Mucosa of stomach (tissue), 1 donor: Measurements from ENCODE around the gene LDLRAD4.

ENCODE experiments used
- H3K27me3 ChIP-seq: one replicate; pipeline ENCODE4 v1.7.0; 2013; ENCODE audit warnings: mild to moderate bottlenecking, low read length; ENCODE audit not compliant: control insufficient read depth, insufficient read depth
- H3K36me3 ChIP-seq: one replicate; pipeline ENCODE4 v1.7.0; 2013; ENCODE audit warnings: low read length; ENCODE audit not compliant: control insufficient read depth, insufficient read depth
- H3K4me1 ChIP-seq: one replicate; pipeline ENCODE4 v1.7.0; 2013; ENCODE audit warnings: mild to moderate bottlenecking, low read length; ENCODE audit not compliant: control insufficient read depth, insufficient read depth
- H3K4me3 ChIP-seq: one replicate; pipeline ENCODE4 v1.7.0; 2013; ENCODE audit warnings: low read length
- H3K9ac ChIP-seq: one replicate; pipeline ENCODE4 v1.7.0; 2013; ENCODE audit warnings: mild to moderate bottlenecking, low read length, moderate library complexity
- H3K9me3 ChIP-seq: one replicate; pipeline ENCODE4 v1.7.0; 2013; ENCODE audit warnings: mild to moderate bottlenecking, low read length, moderate library complexity; ENCODE audit not compliant: control insufficient read depth
- donor health status: Pancreatic carcinoma.

Gene LDLRAD4

DNA sequence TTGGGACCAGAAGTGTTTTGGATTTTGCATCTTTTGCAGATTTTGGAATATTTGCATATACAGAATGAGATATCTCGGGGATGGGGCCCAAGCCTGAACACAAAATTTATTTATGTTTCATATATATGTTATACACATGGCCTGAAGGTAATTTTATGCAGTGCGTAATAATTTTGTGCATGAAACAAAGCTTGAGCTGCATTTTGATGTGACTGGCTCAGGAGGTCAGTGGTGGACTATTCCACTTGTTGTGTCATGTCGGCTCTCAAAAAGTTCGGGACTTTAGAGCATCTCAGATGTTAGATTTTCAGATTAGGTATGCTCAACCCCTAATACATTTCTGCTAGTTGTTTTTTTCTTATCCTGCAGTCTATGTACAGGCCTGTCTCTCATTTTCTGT is 362.4 kb downstream of the LDLRAD4 start:
- Histone ChIP-seq H3K9me3 (no peaks in the 10 kb centered on the region), H3K4me3 (no peak overlapping the region), H3K36me3 (no peaks in the 10 kb centered on the region), H3K27me3 (no peaks in the 10 kb centered on the region), H3K9ac (no peak overlapping the region), H3K4me1 (peaks cover 4% of the 10 kb centered on the region)

DNA sequence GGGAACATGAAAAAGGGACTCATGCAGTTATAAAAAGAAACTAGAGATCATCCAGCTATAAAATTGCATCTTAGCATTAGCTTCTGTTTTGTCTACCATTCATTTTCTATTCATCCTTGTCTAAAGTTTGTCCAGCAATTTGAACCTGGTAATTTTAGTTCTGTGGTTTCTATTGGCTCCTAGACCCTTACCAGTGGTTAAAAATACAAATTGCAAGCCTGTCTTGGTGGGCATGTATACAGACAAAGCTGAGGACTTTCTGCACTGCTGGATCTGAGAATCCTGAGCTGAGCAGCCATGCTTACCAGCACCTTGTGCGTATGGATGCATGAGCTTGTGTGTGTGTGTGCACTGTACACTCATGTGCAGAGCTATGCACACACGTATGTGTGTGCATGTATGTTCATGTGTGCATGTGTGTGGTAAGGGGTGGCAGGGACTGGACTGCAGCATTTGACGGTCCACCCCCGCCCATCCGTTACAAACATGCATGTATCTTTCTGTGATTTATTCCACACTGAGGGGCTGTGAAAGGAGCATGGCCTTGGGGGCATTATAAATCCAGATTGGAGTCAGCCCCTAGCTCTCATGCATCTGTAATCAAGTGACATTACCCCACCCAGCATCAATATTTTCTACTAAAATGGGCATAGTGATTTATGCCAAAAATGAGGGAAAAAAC is 363.1 kb downstream of the LDLRAD4 start:
- no peaks in the 10 kb centered on the region for H3K36me3 ChIP-seq
- H3K9me3 ChIP-seq: no peaks in the 10 kb centered on the region
- no peak overlapping the region for H3K4me3 ChIP-seq
- peaks cover under 1% of the 10 kb centered on the region for H3K4me1 ChIP-seq
- no peaks in the 10 kb centered on the region for H3K27me3 ChIP-seq
- H3K9ac ChIP-seq: no peak overlapping the region

DNA sequence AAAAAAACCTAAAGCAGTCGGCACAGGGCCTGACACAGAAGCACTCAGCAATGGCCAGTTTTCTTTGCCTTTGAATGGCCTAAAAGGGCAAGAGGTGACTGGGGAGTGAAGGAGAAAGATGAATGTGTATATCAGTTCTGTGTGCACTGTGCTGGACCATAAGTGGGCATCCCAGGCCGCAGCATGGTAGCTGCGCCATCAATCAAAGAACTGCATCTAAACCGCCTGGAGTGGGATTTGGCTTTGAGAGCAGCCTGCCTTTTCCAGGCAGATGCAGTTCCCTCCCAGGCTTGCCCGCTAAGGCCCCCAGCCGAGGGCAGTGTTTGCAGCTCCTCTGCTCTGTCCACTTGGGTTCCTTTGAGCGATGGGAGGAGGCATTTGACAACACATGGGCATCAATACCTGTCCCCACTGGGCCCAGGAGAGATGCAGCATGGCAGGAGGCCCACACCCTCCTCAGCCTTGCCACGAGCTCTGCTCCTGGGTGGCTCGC is 363.7 kb downstream of the LDLRAD4 start:
- H3K27me3 ChIP-seq: no peaks in the 10 kb centered on the region
- H3K9ac ChIP-seq: no peak overlapping the region
- H3K4me3 ChIP-seq: no peak overlapping the region
- H3K36me3 ChIP-seq: no peaks in the 10 kb centered on the region
- no peaks in the 10 kb centered on the region for H3K9me3 ChIP-seq
- H3K4me1 ChIP-seq: no peaks in the 10 kb centered on the region

DNA sequence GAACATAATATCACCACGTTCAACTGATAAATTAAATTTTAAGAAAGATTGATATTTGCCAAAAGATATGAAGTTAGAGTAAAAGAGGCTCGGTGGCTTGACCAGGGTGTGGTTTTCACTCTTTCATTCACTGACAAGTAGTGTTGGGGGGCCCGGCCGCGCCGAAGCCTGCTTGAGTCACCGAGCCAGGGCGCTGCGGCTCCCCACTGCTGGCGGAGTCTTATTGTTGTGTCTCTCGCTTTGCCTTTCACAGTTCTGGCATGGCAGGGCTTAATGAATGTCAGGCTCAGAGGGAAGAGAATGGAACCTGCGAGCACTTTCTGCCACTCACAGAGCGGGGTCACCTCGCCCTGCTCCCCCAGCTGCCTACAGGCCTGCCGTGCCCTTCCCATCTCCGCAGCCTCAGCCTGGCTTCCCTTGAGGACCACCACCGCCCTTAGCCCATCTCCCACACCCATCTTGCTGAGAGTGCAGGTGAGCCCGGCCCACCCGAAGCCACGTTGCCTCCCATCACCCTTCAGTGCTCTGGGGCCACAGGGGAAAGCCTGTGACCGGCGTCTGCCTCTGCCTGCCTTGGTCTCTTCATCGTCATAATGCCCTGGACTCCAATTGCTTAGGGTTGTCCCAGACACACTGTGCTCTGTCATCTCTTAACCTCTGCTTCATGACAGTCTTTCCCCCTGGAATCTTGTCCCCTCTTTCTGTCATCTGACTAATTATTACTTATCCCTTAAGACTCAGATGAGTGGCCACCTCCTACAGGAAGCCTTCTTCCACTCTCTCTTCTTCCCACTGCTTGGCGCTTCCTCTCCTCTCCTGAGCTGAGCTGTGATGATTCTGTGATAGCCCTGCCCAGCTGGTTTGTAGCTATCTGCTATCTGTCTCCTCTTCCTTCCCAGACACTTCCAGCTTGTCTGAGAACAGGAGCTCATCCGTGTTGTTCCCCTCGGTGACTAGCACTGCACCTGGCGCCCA is 365.3 kb downstream of the LDLRAD4 start:
- H3K27me3 ChIP-seq: no peaks in the 10 kb centered on the region
- no peaks in the 10 kb centered on the region for H3K9me3 ChIP-seq
- no peak overlapping the region for H3K4me3 ChIP-seq
- H3K9ac ChIP-seq: no peak overlapping the region
- no peaks in the 10 kb centered on the region for H3K36me3 ChIP-seq
- H3K4me1 ChIP-seq: no peaks in the 10 kb centered on the region

DNA sequence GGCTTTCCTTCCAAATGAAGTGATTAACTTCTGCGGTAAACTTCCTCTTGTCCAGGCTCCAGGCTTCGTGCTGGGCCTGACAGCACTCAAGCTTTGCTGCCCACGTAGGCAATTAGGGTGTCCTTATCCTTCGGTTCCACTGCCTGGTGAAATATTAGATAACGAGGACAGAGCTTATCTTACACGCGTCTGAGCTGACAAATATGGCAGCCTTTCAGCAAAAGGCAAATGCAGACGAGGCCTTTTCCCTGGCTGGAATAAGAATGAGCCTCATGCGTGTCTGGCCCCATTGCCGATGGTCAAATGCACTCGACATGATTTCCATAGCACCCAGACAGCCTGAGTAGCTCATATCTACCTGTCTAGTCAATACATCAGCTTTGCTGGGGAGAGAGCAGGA is 366.3 kb downstream of the LDLRAD4 start:
- no peak overlapping the region for H3K4me3 ChIP-seq
- H3K9me3 ChIP-seq: no peaks in the 10 kb centered on the region
- H3K9ac ChIP-seq: no peak overlapping the region
- no peaks in the 10 kb centered on the region for H3K27me3 ChIP-seq
- H3K4me1 ChIP-seq: no peaks in the 10 kb centered on the region
- H3K36me3 ChIP-seq: no peaks in the 10 kb centered on the region

DNA sequence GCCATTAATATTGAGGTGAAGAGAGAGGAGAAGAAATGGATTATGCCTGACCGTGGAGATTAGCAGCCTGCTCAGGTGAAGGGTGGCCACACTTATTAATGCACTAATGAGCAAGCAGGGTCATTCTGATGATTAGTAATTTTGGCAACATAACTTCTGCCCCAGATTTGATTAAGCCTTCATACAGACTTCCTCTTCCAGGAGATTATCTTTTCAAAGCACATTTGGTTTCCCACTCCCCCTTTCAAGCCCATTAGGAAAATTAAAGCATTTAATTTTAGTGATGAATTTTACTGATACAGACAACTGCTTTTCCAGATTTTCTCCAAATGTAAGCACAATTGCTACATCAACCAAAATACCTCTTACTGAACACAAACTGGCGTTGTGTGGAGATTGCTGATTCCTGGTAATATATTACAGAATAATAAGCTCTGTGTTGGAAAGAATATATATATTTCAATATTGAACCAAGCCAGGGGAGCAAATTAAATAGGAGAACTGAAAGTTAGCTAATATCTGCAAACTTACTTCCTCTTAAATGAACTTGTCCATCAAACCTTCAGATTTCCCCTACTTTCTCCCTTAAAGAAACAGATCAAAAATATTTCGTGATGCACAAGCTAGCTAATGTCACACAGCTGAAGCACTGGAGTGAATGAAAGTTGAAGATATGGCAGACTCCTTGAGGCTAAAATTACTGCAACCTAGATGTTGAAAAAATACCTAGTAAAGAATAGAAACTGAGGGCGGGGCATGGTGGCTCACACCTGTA is 367.0 kb downstream of the LDLRAD4 start:
- no peaks in the 10 kb centered on the region for H3K4me1 ChIP-seq
- H3K9me3 ChIP-seq: no peaks in the 10 kb centered on the region
- no peak overlapping the region for H3K9ac ChIP-seq
- H3K27me3 ChIP-seq: no peaks in the 10 kb centered on the region
- no peak overlapping the region for H3K4me3 ChIP-seq
- no peaks in the 10 kb centered on the region for H3K36me3 ChIP-seq

DNA sequence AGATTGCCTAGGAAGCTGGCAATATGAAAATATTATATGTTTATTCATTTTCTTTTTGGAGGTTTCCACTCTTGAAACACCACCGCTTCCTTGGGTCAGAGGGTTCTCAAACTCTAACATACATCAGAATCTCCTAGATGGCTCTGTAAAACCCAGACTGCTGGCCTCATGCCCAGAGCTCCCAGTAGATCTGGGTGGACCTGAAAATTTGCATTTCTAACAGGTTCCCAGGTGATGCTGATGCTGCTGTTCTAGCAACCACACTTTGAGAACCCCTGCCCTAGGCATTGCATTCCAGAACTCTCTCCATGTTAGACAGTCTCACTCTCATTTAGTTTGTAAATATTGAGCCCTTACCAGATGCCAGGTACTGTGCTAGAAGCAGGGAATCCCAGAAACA is 368.4 kb downstream of the LDLRAD4 start:
- Histone ChIP-seq H3K9me3 (no peaks in the 10 kb centered on the region), H3K9ac (no peak overlapping the region), H3K27me3 (no peaks in the 10 kb centered on the region), H3K4me3 (no peak overlapping the region), H3K36me3 (no peaks in the 10 kb centered on the region), H3K4me1 (no peaks in the 10 kb centered on the region)

DNA sequence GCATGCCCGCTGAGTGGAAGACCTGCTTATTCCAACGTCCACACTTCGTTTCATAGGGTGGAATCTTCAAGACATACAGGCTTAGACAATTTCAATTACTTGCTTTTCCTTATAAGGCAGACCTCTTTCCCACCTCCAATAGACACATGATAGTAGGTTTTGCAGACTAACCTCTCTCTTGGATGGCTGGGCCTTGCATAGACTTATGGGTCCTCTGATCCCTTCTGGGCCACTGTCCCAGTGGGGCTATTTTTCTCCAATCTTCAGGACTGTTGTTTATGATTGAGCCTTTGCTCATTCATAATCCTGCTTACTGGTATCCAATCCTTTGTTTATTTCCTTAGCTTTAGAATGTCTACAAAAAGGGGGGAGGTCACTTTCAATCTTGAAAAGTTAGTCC is 368.9 kb downstream of the LDLRAD4 start:
- Histone ChIP-seq H3K27me3 (no peaks in the 10 kb centered on the region), H3K9me3 (no peaks in the 10 kb centered on the region), H3K4me3 (no peak overlapping the region), H3K9ac (no peak overlapping the region), H3K4me1 (no peaks in the 10 kb centered on the region), H3K36me3 (no peaks in the 10 kb centered on the region)

DNA sequence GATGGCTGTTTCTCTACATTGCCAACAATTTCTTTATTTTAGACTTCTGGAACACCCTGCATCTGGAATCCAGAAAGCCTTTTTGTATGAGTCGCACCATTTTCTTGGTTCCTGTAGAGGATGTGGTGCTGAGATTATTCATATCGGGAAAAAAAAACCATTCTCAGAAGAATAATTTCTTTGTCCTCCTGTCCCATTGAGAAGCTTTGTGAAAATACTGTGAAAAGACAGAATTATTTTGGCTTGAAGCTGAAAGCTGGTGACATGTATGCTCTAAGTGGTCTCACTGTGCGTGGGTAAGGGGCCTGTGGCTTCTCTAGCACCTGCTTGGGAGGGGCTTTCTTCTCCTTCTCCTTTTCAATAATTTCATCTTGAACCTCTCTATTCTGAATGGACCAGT is 369.4 kb downstream of the LDLRAD4 start:
- no peaks in the 10 kb centered on the region for H3K9me3 ChIP-seq
- H3K4me1 ChIP-seq: no peaks in the 10 kb centered on the region
- no peak overlapping the region for H3K9ac ChIP-seq
- no peaks in the 10 kb centered on the region for H3K27me3 ChIP-seq
- no peaks in the 10 kb centered on the region for H3K36me3 ChIP-seq
- no peak overlapping the region for H3K4me3 ChIP-seq

DNA sequence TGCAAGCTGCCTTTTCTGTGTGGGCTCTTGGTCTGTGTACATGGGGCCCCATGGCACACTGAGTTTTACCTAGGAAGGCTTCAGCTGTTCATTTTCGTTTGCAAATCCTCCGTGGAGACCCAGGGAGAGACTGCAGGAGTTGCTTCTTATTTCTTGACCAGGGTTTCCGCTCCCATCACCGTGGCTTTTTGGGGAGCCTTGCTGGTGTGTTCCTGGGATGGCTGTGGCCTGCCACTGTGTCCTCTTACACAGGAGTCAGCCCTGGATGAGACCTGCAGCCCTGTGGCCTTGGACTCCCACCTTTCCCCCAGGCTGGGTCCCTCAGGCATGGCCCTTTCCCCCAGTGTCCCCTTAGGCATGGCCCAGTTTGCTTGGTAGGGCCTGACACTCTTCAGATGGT is 370.8 kb downstream of the LDLRAD4 start:
- Histone ChIP-seq H3K27me3 (no peaks in the 10 kb centered on the region), H3K36me3 (no peaks in the 10 kb centered on the region), H3K9me3 (no peaks in the 10 kb centered on the region), H3K4me3 (no peak overlapping the region), H3K9ac (no peak overlapping the region), H3K4me1 (no peaks in the 10 kb centered on the region)

DNA sequence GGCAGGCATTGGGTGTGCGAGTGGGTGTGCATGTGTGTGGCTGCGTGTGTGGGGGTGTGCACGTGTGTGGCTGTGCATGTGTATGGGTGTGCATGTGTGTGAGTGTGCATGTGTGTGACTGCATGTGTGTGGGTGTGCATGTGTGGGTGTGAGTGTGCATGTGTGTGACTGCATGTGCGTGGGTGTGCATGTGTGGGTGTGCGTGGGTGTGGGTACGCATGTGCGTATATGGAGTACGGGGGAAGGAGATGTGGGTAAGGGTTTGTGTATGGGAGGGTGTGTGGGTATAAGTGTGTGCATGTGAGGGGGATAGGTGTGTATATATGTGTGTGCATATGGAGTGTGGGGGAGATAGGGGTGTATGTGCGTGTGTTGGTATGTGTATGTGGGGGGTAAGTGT is 371.4 kb downstream of the LDLRAD4 start:
- Histone ChIP-seq H3K4me3 (no peak overlapping the region), H3K27me3 (no peaks in the 10 kb centered on the region), H3K9ac (no peak overlapping the region), H3K4me1 (no peaks in the 10 kb centered on the region), H3K9me3 (no peaks in the 10 kb centered on the region), H3K36me3 (no peaks in the 10 kb centered on the region)

DNA sequence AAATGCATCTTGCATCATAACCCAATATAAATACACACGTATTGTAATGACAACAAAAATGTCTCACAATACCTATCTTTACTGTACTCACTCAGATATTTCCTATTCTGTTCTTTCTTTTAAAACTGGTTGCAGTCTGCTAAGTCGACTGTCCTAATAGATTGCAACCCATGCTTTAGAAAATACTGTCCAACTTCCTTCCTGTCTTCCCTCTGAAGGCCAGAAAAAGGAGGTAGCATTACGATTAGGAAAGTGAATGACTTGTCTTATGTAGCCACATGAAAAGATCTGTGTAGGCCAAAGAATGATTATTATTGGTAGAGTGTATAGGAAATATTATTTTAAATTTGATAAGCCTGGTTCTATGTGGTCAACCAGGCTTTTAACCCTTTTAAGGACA is 373.7 kb downstream of the LDLRAD4 start:
- no peaks in the 10 kb centered on the region for H3K27me3 ChIP-seq
- H3K4me1 ChIP-seq: no peaks in the 10 kb centered on the region
- peaks cover 2% of the 10 kb centered on the region for H3K9me3 ChIP-seq
- no peaks in the 10 kb centered on the region for H3K36me3 ChIP-seq
- H3K9ac ChIP-seq: no peak overlapping the region
- no peak overlapping the region for H3K4me3 ChIP-seq
